K562 (cell line): Measurements from ENCODE around the gene MAN2A1. TPM values are rescaled to one million over a fixed set of nuclear protein-coding genes. Genes with fewer than 3 reads are reported as not detected.

ENCODE experiments used
- ATAC-seq: fragments of 200-7000 bp; cut with Tn5 transposase; 3 replicates; pipeline ENCODE4 v1.9.1; 2020; ENCODE audit warnings: moderate library complexity
- BruUV-seq: library from RNA; stranded (reverse); fragments of 400-500 nt; replicated peaks from 2 replicates; lab custom pipeline; 2021; lab: Mats Ljungman, UMichigan
- CTCF ChIA-PET: fragments of 300-600 bp; formaldehyde crosslinking; extraction: SDS; loops from one replicate; lab custom pipeline; 2021; ENCODE audit warnings: low intra/inter-chr PET ratio; lab: Yijun Ruan, JAX
- POLR2A ChIA-PET: fragments of 300-600, 350-650 bp; sonication (Branson Sonifier 250); formaldehyde crosslinking; extraction: SDS; loops from one replicate; lab custom pipeline; 2021; ENCODE audit warnings: antibody characterized with exemption, inconsistent platforms; lab: Yijun Ruan, JAX
- DNase-seq, 4 experiments: peaks; one replicate each; pipeline versions ENCODE4 v3.0.0 to v3.0.0-alpha.2; 2011 to 2018; ENCODE audit warnings: low spot score in 3 of 4, mixed read lengths in 3 of 4; ENCODE audit errors: extremely low read depth in 1 of 4
- FAIRE-seq: peaks from 2 replicates; lab custom pipeline; 2011; peaks lifted over from hg19 to GRCh38; lab: Jason Lieb, UNC
- H2AFZ ChIP-seq: 2 replicates; pipeline ENCODE4 v1.6.0; 2011; ENCODE audit warnings: low read depth, low read length, control low read depth, inconsistent platforms
- H3K27ac ChIP-seq: fragments of 200-600 bp; 3 replicates; pipeline ENCODE4 v1.8.0; 2011; ENCODE audit warnings: low read depth, mild to moderate bottlenecking, control low read depth, inconsistent platforms, low read length, moderate library complexity, mixed read lengths; ENCODE audit errors: extremely low read depth
- H3K27me3 ChIP-seq, 2 experiments: fragments of 300-600 bp in 1 of 2; 2 replicates in 1 of 2; 3 replicates in 1 of 2; pipeline versions ENCODE4 v1.6.0 to v1.8.0; 2011; ENCODE audit warnings: inconsistent platforms in 2 of 2, low read length in 2 of 2, mild to moderate bottlenecking in 1 of 2, mixed read lengths in 1 of 2, moderate library complexity in 1 of 2; ENCODE audit not compliant: control insufficient read depth in 2 of 2, insufficient read depth in 2 of 2
- H3K36me3 ChIP-seq: fragments of 300-600 bp; 3 replicates; pipeline ENCODE4 v1.8.0; 2011; ENCODE audit warnings: mild to moderate bottlenecking, low read length, inconsistent platforms; ENCODE audit not compliant: control insufficient read depth, insufficient read depth
- H3K4me1 ChIP-seq, 2 experiments: fragments of 200-600 bp in 1 of 2; replicated peaks in 1 of 2; 2 replicates in 1 of 2; 3 replicates in 1 of 2; pipeline versions ENCODE4 v1.5.1 to v1.8.0; 2011; ENCODE audit warnings: inconsistent platforms in 2 of 2, low read length in 2 of 2, mild to moderate bottlenecking in 1 of 2, mixed read lengths in 1 of 2, moderate library complexity in 1 of 2; ENCODE audit not compliant: control insufficient read depth in 2 of 2, insufficient read depth in 2 of 2
- H3K4me2 ChIP-seq: 2 replicates; pipeline ENCODE4 v1.6.1; 2011; ENCODE audit warnings: low read length, control low read depth, inconsistent platforms, mixed read lengths; ENCODE audit not compliant: insufficient read depth
- H3K4me3 ChIP-seq: fragments of 200-600 bp; sonication (generic), shearing (Covaris generic); 2 replicates; pipeline ENCODE4 v1.5.1; 2016; ENCODE audit warnings: control low read depth, inconsistent platforms
- H3K79me2 ChIP-seq: fragments of 200-600 bp; 3 replicates; pipeline ENCODE4 v1.8.0; 2011; ENCODE audit warnings: low read length, inconsistent platforms; ENCODE audit not compliant: control insufficient read depth, insufficient read depth
- H3K9ac ChIP-seq, 2 experiments: 2 replicates each; pipeline versions ENCODE4 v1.6.0 to v1.6.1; 2011; ENCODE audit warnings: low read depth in 2 of 2, low read length in 2 of 2, control low read depth in 1 of 2, inconsistent platforms in 1 of 2, mild to moderate bottlenecking in 1 of 2, mixed read lengths in 1 of 2; ENCODE audit not compliant: insufficient read depth in 1 of 2
- H3K9me1 ChIP-seq: one replicate; pipeline ENCODE4 v1.6.0; 2011; ENCODE audit warnings: inconsistent platforms, mild to moderate bottlenecking, low read length, moderate library complexity; ENCODE audit not compliant: control insufficient read depth, insufficient read depth
- H3K9me3 ChIP-seq: replicated peaks from 2 replicates; pipeline ENCODE4 v1.5.1; 2011; ENCODE audit warnings: low read depth, low read length, inconsistent platforms; ENCODE audit not compliant: control insufficient read depth, insufficient read depth
- H4K20me1 ChIP-seq: replicated peaks from 2 replicates; pipeline ENCODE4 v1.6.1; 2011; ENCODE audit warnings: low read length, inconsistent platforms, mixed read lengths; ENCODE audit not compliant: control insufficient read depth, insufficient read depth
- CEBPB ChIP-seq: fragments of 450-650 bp; IDR thresholded peaks from 2 replicates; pipeline ENCODE4 v1.6.1; 2016; ENCODE audit warnings: missing genetic modification characterization, missing compliant biosample characterization
- CEBPG ChIP-seq, 3 experiments: fragments of 200-800 bp in 1 of 3; sonication (Bioruptor generic) in 1 of 3; sonication (generic) in 1 of 3; formaldehyde crosslinking in 1 of 3; IDR thresholded peaks in 2 of 3; conservative IDR thresholded peaks in 1 of 3; 2 replicates each; pipeline versions ENCODE4 v1.6.1 to v1.8.0; 2016 to 2022; ENCODE audit warnings: missing compliant biosample characterization in 2 of 3, missing genetic modification characterization in 2 of 3, mild to moderate bottlenecking in 1 of 3, missing genetic modification reagents in 1 of 3
- ELK3 ChIP-seq: fragments of 450-650 bp; formaldehyde crosslinking; IDR thresholded peaks from 2 replicates; pipeline ENCODE4 v1.4.0; 2020; ENCODE audit warnings: mild to moderate bottlenecking
- GTF2E2 ChIP-seq: fragments of 200-800 bp; sonication (Bioruptor generic); IDR thresholded peaks from 2 replicates; pipeline ENCODE4 v1.6.1; 2016; ENCODE audit warnings: missing genetic modification characterization, missing compliant biosample characterization
- PHB2 ChIP-seq: fragments of 450-650 bp; IDR thresholded peaks from 2 replicates; pipeline ENCODE4 v1.6.1; 2017; ENCODE audit warnings: low read depth
- SAFB ChIP-seq: fragments of 200-400 bp; formaldehyde crosslinking; IDR thresholded peaks from 2 replicates; pipeline ENCODE4 v1.6.1; 2017; ENCODE audit warnings: low read depth, low read length, borderline replicate concordance
- WGBS: fragments of 100-300 bp; shearing (Covaris generic); methylation state at CpG from one replicate; pipeline ENCODE4 v1.1.6; 2016; ENCODE audit warnings: low coverage, mixed read lengths; ENCODE audit not compliant: insufficient coverage; ENCODE audit errors: missing lambda C conversion rate; 5-methylcytosine and 5-hydroxymethylcytosine counted together
- in situ Hi-C: fragments of 300-500 bp; cut with MboI; formaldehyde crosslinking; loops from 4 replicates; pipeline ENCODE4 v1.15.0; 2018; ENCODE audit warnings: inconsistent platforms, mixed read lengths
- intact Hi-C: fragments of 100-400 bp; cut with micrococcal nuclease; formaldehyde crosslinking; loops from 2 replicates; pipeline ENCODE4 v1.14.2; 2022
- polyA plus RNA-seq, 8 experiments: library from polyadenylated mRNA; depleted of rRNA in 4 of 8; stranded (reverse) in 5 of 8; unstranded in 3 of 8; fragments of >200 nt; fragmentation: Nextera tagmentation in 2 of 8; fragmentation: Illumina TruSeq in 1 of 8; extraction: Ambion mirVana in 2 of 8; extraction: Trizol in 1 of 8; gene quantifications; 2 replicates each; pipeline versions ENCODE4 v1.2.1 to v1.2.3, GENCODE V29; 2011 to 2014; ENCODE audit warnings: inconsistent platforms in 1 of 8, missing spikeins in 1 of 8
- total RNA-seq, 7 experiments: library from RNA; depleted of rRNA in 6 of 7; stranded (reverse); fragments of >200 nt in 6 of 7; fragmentation: Illumina TruSeq in 2 of 7; extraction: Trizol in 2 of 7; gene quantifications; 2 replicates each; pipeline versions ENCODE4 v1.2.1 to v1.2.3, GENCODE V29; 2011 to 2021; ENCODE audit warnings: low replicate concordance in 1 of 7

The MAN2A1 gene
- total and polyA plus RNA-seq, 9 of the 15 experiments (the other 6 are each of a cell fraction or from before 2014, with no cell fraction given), result 5.2 to 32.0 (median 19.8) TPM

GRCh38 chr5:109837231-109837861, 147.6 kb downstream of the MAN2A1 start:
- Histone ChIP-seq H3K9me1 (no peaks in the 10 kb centered on the region), H3K27ac (no peak overlapping the region), H2AFZ (no peak overlapping the region), H3K9me3 (no peaks in the 10 kb centered on the region), H3K36me3 (peaks cover 16% of the 10 kb centered on the region; the same call in 2 of the 3 replicates), H3K79me2 (no peaks in the 10 kb centered on the region), H3K27me3 (no peaks in the 10 kb centered on the region), H3K4me1 (no peaks in the 10 kb centered on the region), H3K4me3 (no peak overlapping the region), H4K20me1 (no peaks in the 10 kb centered on the region), H3K4me2 (no peak overlapping the region), H3K9ac (no peak overlapping the region)
- ATAC-seq (no peak), FAIRE-seq (no peak), DNase-seq (no peak)
- CTCF ChIA-PET, result no interaction called here
- POLR2A ChIA-PET, result no interaction called here
- intact Hi-C loops (no loop called here), in situ Hi-C loops (no loop called here)
- BruUV-seq, result no TSS peak
- WGBS, result 90% methylated on average over 6 of the region's 6 CpGs
- TF ChIP-seq ELK3 (CRISPR knock-in tag) (no peak), GTF2E2 (no peak), CEBPG (CRISPR knock-in tag; IDR thresholded peaks at IDR 0.05) (no peak), CEBPG (tag; conservative IDR thresholded peaks at IDR 0.05 in 1 of 2, IDR thresholded peaks at IDR 0.05 in 1 of 2) (peak in 1 of 2 experiments; percentile 34; a peak in 1 of 4 replicates), PHB2 (no peak), CEBPB (tag) (peak; percentile 69), SAFB (no peak)
